H9 (cell line): ENCODE results near the gene ZBTB20. TPM values are rescaled to one million over a fixed set of nuclear protein-coding genes. Genes with fewer than 3 reads are reported as not detected.

Experiments
- DNase-seq: peaks from one replicate; pipeline ENCODE4 v3.0.0-alpha.2; 2017
- H2AFZ ChIP-seq: one replicate; pipeline ENCODE4 v1.6.1; 2013; ENCODE audit warnings: mild to moderate bottlenecking, low read length, control low read depth, moderate library complexity
- H2AK5ac ChIP-seq: 2 replicates; pipeline ENCODE4 v1.6.1; 2013; ENCODE audit warnings: low read length, control low read depth, mixed read lengths; ENCODE audit not compliant: insufficient read length
- H2BK120ac ChIP-seq: one replicate; pipeline ENCODE4 v1.6.1; 2013; ENCODE audit warnings: low read depth, mild to moderate bottlenecking, low read length, control low read depth, inconsistent platforms; ENCODE audit not compliant: poor library complexity, severe bottlenecking
- H2BK12ac ChIP-seq: 2 replicates; pipeline ENCODE4 v1.6.1; 2013; ENCODE audit warnings: low read length, control low read depth, mixed read lengths, low read depth; ENCODE audit not compliant: insufficient read length
- H2BK15ac ChIP-seq: 2 replicates; pipeline ENCODE4 v1.6.1; 2013; ENCODE audit warnings: low read depth, low read length, control low read depth
- H2BK20ac ChIP-seq: one replicate; pipeline ENCODE4 v1.6.1; 2013; ENCODE audit warnings: low read depth, mild to moderate bottlenecking, low read length, control low read depth, inconsistent platforms; ENCODE audit not compliant: poor library complexity, severe bottlenecking
- H2BK5ac ChIP-seq: 2 replicates; pipeline ENCODE4 v1.6.1; 2013; ENCODE audit warnings: low read length, control low read depth, mixed read lengths; ENCODE audit not compliant: insufficient read length
- H3K14ac ChIP-seq: 2 replicates; pipeline ENCODE4 v1.6.1; 2013; ENCODE audit warnings: low read length, control low read depth; ENCODE audit not compliant: insufficient read depth
- H3K18ac ChIP-seq: 2 replicates; pipeline ENCODE4 v1.6.1; 2013; ENCODE audit warnings: low read depth, mild to moderate bottlenecking, mixed read lengths, low read length, control low read depth; ENCODE audit not compliant: insufficient read length
- H3K23ac ChIP-seq: 2 replicates; pipeline ENCODE4 v1.6.1; 2013; ENCODE audit warnings: low read length, control low read depth, mixed read lengths, low read depth; ENCODE audit not compliant: insufficient read length
- H3K23me2 ChIP-seq: 2 replicates; pipeline ENCODE4 v1.6.1; 2013; ENCODE audit warnings: low read depth, mild to moderate bottlenecking, mixed read lengths, low read length, control low read depth; ENCODE audit not compliant: insufficient read length, poor library complexity, severe bottlenecking
- H3K27ac ChIP-seq: 2 replicates; pipeline ENCODE4 v1.5.1; 2013; ENCODE audit warnings: low read length, control low read depth, mixed read lengths, low read depth; ENCODE audit not compliant: insufficient read length
- H3K27me3 ChIP-seq: 2 replicates; pipeline ENCODE4 v1.6.1; 2013; ENCODE audit warnings: low read length, control low read depth, inconsistent platforms; ENCODE audit not compliant: insufficient read depth
- H3K4ac ChIP-seq: 2 replicates; pipeline ENCODE4 v1.6.1; 2013; ENCODE audit warnings: low read depth, mild to moderate bottlenecking, control low read depth, inconsistent platforms, low read length, moderate library complexity
- H3K4me1 ChIP-seq: 2 replicates; pipeline ENCODE4 v1.6.1; 2013; ENCODE audit warnings: low read length, control low read depth, inconsistent platforms; ENCODE audit not compliant: insufficient read depth
- H3K4me2 ChIP-seq: 2 replicates; pipeline ENCODE4 v1.6.1; 2013; ENCODE audit warnings: low read length, control low read depth, mixed read lengths; ENCODE audit not compliant: insufficient read length, insufficient read depth
- H3K56ac ChIP-seq: 2 replicates; pipeline ENCODE4 v1.6.1; 2013; ENCODE audit warnings: low read depth, mild to moderate bottlenecking, mixed read lengths, low read length, control low read depth; ENCODE audit not compliant: insufficient read length
- H3K79me1 ChIP-seq: 2 replicates; pipeline ENCODE4 v1.6.1; 2013; ENCODE audit warnings: low read depth, mild to moderate bottlenecking, moderate library complexity, low read length, control low read depth, inconsistent platforms; ENCODE audit not compliant: insufficient read depth, poor library complexity, severe bottlenecking
- H3K79me2 ChIP-seq: 2 replicates; pipeline ENCODE4 v1.6.1; 2013; ENCODE audit warnings: low read length, control low read depth, inconsistent platforms; ENCODE audit not compliant: insufficient read depth
- H3K9ac ChIP-seq: 2 replicates; pipeline ENCODE4 v1.6.1; 2013; ENCODE audit warnings: low read length, control low read depth, mixed read lengths; ENCODE audit not compliant: insufficient read length; ENCODE audit errors: extremely low read depth
- H3K9me3 ChIP-seq: one replicate; pipeline ENCODE4 v1.6.1; 2013; ENCODE audit warnings: low read depth, low read length, inconsistent platforms; ENCODE audit not compliant: control insufficient read depth
- H3T11ph ChIP-seq: one replicate; pipeline ENCODE4 v1.6.1; 2013; ENCODE audit warnings: mild to moderate bottlenecking, low read length, control low read depth, inconsistent platforms
- H4K20me1 ChIP-seq: one replicate; pipeline ENCODE4 v1.6.1; 2013; ENCODE audit not compliant: control insufficient read depth, insufficient read length, insufficient read depth
- H4K5ac ChIP-seq: 2 replicates; pipeline ENCODE4 v1.6.1; 2013; ENCODE audit warnings: low read depth, mild to moderate bottlenecking, mixed read lengths, low read length, control low read depth; ENCODE audit not compliant: insufficient read length
- H4K8ac ChIP-seq: replicated peaks from 2 replicates; pipeline ENCODE4 v1.6.1; 2013; ENCODE audit warnings: low read length, control low read depth, mixed read lengths, low read depth; ENCODE audit not compliant: insufficient read length
- H4K91ac ChIP-seq: 2 replicates; pipeline ENCODE4 v1.6.1; 2013; ENCODE audit warnings: low read depth, mild to moderate bottlenecking, moderate library complexity, mixed read lengths, low read length, control low read depth; ENCODE audit not compliant: insufficient read length
- H3K27ac Mint-ChIP-seq, 3 experiments: 2 replicates in 2 of 3; 3 replicates in 1 of 3; pipeline ENCODE4 v1.8.0; 2020 to 2021; ENCODE audit warnings: mixed read lengths in 3 of 3, mild to moderate bottlenecking in 1 of 3, moderate library complexity in 1 of 3
- H3K27me3 Mint-ChIP-seq: 2 replicates; pipeline ENCODE4 v1.8.0; 2021; ENCODE audit warnings: low read depth, mild to moderate bottlenecking, moderate library complexity, mixed read lengths
- H3K36me3 Mint-ChIP-seq, 3 experiments: 2 replicates in 2 of 3; 3 replicates in 1 of 3; pipeline ENCODE4 v1.8.0; 2020 to 2021; ENCODE audit warnings: low read depth in 3 of 3, mixed read lengths in 3 of 3; ENCODE audit not compliant: insufficient read depth in 1 of 3
- H3K4me1 Mint-ChIP-seq, 2 experiments: 2 replicates each; pipeline ENCODE4 v1.8.0; 2020; ENCODE audit warnings: mixed read lengths in 2 of 2
- H3K4me3 Mint-ChIP-seq, 2 experiments: 2 replicates in 1 of 2; 3 replicates in 1 of 2; pipeline ENCODE4 v1.8.0; 2020 to 2021; ENCODE audit warnings: mild to moderate bottlenecking in 2 of 2, mixed read lengths in 2 of 2, moderate library complexity in 1 of 2
- H3K9me3 Mint-ChIP-seq, 2 experiments: 2 replicates in 1 of 2; 3 replicates in 1 of 2; pipeline ENCODE4 v1.8.0; 2020; ENCODE audit warnings: mild to moderate bottlenecking in 2 of 2, mixed read lengths in 2 of 2, moderate library complexity in 1 of 2
- CTCF ChIP-seq: fragments of 200-600 bp; sonication (generic); conservative IDR thresholded peaks from 3 replicates; pipeline ENCODE4 v1.8.0; 2021; ENCODE audit warnings: antibody characterized with exemption, mild to moderate bottlenecking
- WGBS: extraction: QIAGEN DNeasy Blood & Tissue Kit; methylation state at CpG from one replicate; pipeline ENCODE4 v1.1.7; 2013; ENCODE audit warnings: missing lambda C conversion rate, low lambda C conversion rate, mixed read lengths; ENCODE audit not compliant: insufficient read length; ENCODE audit errors: extremely low coverage; 5-methylcytosine and 5-hydroxymethylcytosine counted together
- total RNA-seq: library from RNA; stranded (reverse); gene quantifications from 2 replicates; pipeline ENCODE4 v1.2.1, GENCODE V29; 2021

Gene ZBTB20
- total RNA-seq, 1 experiment from 2014 or later: 0.70 TPM

GRCh38 chr3:114404590-114404989, 742.5 kb downstream of the ZBTB20 start:
- Histone ChIP-seq H4K8ac (no peak overlapping the region), H3K9ac (no peak overlapping the region), H2BK12ac (no peak overlapping the region), H3K9me3 (no peaks in the 10 kb centered on the region), H2AK5ac (no peak overlapping the region), H4K5ac (no peak overlapping the region), H2AFZ (no peak overlapping the region), H3K27ac (no peak overlapping the region), H3K23ac (no peak overlapping the region), H3K18ac (no peak overlapping the region), H3K56ac (no peak overlapping the region), H3K79me1 (no peaks in the 10 kb centered on the region), H2BK15ac (no peak overlapping the region), H3K4me1 (peaks cover 4% of the 10 kb centered on the region; the same call in 1 of the 2 replicates), H3K4me2 (no peak overlapping the region), H2BK5ac (no peak overlapping the region), H4K91ac (no peak overlapping the region), H3K4ac (no peak overlapping the region), H2BK20ac (no peak overlapping the region), H3K27me3 (no peaks in the 10 kb centered on the region), H4K20me1 (no peaks in the 10 kb centered on the region), H3K23me2 (no peaks in the 10 kb centered on the region), H3T11ph (no peak overlapping the region), H2BK120ac (no peak overlapping the region), H3K79me2 (no peaks in the 10 kb centered on the region), H3K14ac (no peak overlapping the region)
- no peak overlapping the region for H3K4me3 Mint-ChIP-seq
- H3K27ac Mint-ChIP-seq: no peak overlapping the region
- no peaks in the 10 kb centered on the region for H3K36me3 Mint-ChIP-seq
- no peaks in the 10 kb centered on the region for H3K27me3 Mint-ChIP-seq
- WGBS: no CpG with 5 or more reads among the region's 6 CpGs
- no peak for TF ChIP-seq CTCF
- no peaks in the 10 kb centered on the region for H3K9me3 Mint-ChIP-seq
- no peak for DNase-seq
- H3K4me1 Mint-ChIP-seq: peaks cover 13 to 16% of the 10 kb centered on the region in 2 experiments
